HL-60/S4 treated with retinoic acid at 250 ng/mL for 4 days and 3 days (cell line): ENCODE results near the gene UBTD1.
"Not testable (repeated sequence)": the region's sequence is repeated elsewhere in the genome, so short reads cannot be mapped to it uniquely, and the experiment has no call there.

Source experiments
- in situ Hi-C: fragments of 300-500 bp; cut with MboI; formaldehyde crosslinking; loops from 2 replicates; pipeline ENCODE4 v1.7.0; 2022; ENCODE audit warnings: low sequenced_read_pairs

Gene UBTD1

DNA sequence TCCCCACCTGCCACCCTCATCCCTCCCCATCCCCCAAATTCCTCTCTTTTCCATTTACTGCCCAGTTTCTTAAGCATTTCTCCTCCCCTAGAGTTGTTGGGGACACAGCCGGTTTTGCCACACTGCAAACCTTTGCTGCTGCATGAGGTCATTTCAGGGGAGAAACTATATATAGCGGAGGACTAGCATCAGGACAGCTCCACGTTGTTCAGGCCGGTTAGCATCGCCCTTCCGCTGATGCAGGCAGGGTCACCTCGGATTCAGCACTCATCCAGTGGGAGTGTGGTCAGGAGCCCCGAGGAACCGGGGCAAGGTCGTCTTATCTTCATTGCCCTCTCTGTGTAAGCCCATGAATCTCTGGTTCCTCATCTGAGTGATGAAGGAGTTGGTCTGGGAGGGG is 15.6 kb downstream of the UBTD1 start:
- in situ Hi-C loops: no loop called here

DNA sequence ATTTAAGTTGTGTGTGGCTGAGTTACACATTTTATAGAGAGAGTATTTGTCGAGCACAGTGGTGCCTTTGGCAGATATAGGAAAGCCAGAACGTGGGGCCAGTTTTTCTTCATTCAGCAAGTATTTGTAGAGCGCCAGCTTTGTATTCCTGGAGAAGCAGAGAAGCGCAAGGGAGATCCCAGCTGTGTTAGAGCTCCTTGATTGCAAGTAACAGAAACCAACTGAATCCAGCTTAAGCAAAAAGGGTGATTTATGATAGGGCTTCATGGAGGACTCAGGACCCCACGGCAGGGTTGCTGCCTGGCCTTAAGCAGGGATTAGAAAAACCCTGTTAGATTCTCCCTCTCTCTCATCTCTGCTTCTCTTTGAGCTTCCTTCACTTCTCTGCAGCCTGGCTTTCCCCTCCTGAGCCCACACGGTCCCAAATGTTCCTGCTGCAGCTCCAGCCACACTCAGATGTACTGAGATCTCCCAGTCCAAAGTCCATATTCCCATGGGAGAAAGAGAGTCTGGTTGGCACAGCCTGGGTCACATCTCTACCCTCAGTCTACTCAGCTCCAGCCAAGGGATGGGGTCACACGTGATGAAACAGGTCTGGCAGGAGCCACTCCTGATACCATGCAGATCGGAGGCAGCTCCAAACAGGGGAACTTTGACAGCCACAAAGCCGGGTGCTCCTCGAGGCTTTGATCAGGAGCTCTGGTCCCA is 16.7 kb downstream of the UBTD1 start:
- in situ Hi-C loops: no loop called here

DNA sequence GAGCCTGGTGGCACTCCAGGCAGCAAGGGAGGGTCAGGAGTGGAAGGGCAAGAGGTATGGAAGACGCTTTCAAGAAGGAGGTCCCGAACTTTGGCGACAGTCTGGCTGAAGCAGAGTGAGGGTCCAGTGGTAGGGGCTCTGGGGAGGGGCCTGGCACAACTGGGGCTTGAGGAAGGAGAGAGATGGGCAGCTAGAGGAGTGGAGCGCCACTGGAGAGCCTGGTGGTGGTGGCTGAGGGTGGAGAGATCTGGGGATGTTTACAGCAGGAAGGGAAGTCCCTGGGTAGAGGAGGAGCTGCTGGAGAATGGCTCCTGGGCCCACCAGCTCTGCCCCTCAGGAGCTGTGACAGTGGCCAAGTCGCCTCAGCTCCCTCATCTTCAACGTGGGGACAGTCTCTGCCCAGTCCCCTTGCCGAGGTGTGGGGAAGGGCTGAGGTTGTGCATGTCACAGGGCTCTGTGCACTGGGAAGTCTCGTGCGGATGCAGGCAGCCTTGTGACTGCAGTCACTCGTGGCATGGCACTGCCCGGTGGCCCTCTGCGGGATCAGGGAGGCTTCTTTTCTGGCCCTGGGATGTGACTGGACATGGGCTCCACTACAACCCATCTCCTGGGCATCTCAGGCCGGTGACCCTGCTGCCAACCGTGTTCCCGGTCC is 18.5 kb downstream of the UBTD1 start:
- in situ Hi-C loops: no loop called here

DNA sequence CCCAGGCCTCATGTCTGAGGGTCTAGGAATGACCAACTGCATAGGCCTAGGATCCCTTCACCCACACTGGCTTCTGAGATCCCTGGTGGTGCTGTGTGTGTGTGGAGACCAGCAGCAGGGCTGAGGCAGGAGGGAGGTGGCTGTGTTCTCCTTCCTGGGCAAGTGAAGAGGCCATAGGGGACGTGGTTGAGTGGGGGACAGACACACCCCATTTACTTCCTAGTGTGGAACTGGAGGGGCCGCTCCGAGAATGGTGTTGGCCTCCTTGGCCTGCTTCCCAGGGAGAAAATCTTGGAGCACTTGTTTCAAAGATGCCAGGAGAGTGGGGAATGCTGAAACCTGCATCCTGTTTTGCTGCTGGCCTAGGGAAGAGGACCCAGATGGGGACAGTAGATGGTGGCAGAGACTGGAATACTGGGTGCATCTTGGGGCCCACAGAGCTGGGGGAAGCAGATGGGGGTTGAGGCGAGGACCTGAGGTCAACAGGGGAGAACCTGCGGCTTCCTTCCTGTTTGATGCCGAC is 19.1 kb downstream of the UBTD1 start:
- in situ Hi-C loops: no loop called here

DNA sequence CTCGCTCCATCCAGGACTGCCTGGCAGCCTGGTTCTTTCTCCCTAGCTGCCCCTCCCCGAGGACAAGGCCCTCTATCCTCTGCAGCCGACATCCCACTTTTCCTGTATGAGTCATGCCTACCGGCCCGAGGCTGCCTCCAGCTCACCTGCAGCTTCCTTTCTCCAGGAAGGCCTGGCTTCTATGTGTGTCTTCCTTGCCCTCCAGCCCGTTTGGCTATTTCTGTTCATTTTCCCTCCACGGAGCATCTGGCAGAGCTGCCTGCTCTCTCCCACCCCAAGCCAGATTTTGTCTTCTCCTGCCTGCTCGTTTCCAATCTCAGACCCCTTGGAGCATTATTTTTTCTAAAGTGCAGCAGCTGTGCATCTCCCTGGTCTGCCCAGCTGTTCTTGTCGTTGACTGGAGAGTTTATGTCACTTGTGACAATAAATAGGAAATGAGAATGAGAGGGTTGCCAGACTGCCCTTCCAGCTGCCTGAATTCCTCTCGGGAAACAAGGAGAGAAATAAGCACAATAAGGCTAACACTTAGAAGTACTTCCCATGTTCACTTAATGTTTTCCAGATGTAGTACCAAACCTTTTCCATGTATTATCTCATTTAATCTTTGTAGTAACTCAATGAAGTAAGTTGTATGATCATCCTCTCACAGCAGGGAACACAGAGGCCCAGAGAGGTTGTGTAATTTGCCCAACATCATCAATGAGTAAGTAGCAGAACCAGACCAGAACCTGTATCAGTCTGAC is 19.7 kb downstream of the UBTD1 start:
- in situ Hi-C loops: no loop called here

DNA sequence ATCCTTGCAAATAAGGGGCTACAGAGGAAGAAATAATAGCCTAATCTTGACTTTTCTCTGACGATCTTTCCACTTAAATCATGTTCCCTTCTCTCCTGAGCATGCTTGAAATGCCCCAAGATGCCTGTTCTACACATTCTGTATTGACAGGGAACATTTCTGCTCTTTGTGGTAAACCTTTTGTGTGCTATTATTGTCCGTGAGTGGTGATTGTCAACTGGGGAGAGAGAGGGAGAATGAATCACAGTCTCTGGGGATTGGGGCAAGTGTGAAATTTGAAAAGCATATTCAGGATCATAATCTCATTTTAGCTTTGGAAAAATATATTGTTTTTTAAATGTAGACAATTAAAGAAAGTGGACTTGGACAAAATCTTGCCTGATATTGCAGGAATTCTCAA is 20.6 kb downstream of the UBTD1 start:
- in situ Hi-C loops: no loop called here

DNA sequence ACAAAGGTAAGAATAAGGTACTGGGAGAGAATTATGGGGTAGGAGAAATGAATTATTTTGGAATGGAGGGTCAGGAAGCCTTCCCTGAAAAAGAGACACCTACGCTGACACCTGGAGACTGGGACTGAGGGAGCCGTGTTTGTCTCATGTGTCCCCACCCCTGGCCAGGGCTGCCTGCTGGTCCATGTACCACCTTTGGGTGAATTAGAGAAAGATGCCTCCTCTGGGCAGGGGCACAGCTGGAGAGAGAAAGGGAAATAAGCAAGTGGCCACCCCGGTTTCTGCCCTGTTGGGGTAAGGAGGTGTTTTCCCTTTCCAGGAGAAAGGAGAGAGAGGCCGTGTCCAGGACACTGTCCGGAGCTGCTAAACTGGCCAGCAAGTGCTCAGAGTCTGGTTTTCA is 21.8 kb downstream of the UBTD1 start:
- in situ Hi-C loops: no loop called here

DNA sequence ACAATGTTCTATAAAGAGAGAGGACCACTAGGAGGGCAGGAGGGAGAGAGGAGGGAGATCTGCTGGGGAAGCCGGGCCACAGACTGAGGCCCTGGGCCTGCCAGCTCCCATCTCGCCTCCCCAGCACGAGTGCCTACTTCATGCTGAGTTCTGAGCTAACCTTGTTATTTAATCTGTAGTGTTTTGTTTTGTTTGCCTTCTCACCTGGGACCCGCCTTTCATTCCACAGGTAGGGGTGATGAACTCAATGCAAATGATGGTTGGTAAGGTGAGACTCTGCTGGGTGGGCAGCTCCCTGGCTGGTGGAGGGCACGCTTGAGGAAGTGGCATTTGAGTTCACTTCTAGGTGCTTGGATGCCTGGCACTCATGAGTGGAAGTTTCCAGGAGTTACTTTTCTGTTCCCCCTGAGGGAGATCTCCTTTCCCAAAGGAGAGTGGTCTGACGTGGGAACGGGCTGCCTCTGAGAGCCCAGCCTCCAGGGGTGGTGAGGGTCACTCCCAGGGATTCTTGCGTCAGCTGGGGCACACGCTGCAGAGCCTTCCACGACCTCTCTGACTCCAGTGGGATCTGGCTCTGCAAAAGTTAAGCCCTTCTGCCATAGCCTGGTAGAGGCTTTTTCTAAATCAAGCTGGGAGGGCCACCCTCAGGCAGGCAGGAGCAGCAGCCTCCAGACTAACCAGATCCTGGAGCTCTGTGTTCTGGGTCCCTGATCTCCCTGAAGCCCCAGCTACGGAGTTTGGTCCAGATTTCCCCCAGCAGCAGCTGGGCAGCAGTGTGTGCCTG is 22.4 kb downstream of the UBTD1 start:
- in situ Hi-C loops: no loop called here

DNA sequence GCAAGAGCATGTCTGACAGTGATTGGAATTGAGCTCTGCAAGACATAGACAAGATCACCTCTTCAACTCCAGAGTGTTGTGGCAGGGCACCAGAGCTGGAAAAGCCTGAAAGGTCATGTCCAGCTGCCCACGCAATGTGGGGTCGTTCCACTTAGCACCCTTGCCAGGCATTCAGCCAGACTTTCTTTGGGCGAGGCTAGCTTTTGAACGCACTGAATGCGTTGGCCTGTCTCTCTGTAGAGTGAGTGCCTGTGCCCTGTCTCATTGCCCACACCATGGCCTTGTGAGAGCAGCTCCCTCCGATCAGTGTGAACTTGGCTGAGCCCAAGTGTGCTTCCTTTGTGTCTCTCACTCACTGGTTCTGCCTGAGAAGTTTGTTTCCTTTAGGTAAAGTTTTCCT is 23.3 kb downstream of the UBTD1 start:
- in situ Hi-C loops: no loop called here

DNA sequence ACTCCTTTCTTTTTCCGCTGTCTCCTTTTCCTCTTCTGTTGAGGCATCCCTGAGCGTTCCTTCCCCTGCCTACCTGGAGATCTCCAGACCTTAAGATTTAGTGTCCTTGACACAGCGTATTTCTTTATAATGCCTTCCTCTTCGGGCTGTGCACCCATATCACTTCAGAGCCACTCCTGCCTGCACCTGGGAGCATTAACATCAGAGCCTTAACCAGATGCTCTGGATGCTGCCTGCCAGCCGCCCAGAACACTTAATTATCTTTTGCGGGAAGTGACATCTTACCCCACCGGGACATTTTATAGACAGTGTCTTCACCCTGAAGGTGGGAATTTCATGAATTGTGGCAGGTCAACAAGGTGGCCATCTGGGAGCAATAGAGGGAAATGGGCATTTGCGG is 24.2 kb downstream of the UBTD1 start:
- in situ Hi-C loops: no loop called here

DNA sequence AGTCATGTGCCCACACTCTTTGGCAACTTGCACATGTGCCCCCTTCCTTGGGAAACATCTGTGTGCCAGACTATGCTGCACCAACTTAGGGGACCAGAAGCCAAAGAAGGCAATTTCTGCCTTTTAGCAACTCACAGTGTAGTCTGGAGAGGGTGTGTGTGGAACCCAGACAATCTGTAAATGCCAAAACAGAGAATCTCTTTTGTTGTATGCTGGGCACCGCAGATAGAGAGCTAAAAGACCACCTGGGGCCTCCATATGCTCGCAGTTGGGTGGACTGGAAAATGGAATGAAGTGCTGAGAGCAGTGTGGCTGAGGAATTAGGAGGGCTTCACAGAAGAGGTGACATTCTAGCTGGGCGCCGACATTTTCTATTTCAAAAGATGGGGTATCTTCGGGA is 26.4 kb downstream of the UBTD1 start:
- in situ Hi-C loops: no loop called here

DNA sequence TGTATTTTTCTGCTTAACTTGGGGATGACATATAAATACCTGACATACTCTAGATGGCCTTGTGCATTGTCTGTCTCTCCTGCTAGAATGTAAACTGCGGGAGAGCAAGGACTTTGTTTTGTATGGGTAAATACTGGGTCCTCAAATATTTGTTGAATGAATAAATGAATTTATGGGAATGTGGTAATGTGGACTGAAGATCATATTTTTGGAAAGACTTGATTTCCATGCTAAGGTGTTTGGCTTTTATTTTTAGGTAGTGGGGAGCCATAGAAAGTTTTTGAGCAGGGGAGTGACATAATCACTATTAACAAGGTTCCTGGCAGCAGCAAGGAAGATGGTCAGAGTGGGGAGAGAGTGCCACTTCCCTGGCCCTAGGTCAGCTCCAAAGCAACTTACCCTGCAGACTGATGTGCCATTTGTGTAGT is 27.0 kb downstream of the UBTD1 start:
- in situ Hi-C loops: no loop called here

DNA sequence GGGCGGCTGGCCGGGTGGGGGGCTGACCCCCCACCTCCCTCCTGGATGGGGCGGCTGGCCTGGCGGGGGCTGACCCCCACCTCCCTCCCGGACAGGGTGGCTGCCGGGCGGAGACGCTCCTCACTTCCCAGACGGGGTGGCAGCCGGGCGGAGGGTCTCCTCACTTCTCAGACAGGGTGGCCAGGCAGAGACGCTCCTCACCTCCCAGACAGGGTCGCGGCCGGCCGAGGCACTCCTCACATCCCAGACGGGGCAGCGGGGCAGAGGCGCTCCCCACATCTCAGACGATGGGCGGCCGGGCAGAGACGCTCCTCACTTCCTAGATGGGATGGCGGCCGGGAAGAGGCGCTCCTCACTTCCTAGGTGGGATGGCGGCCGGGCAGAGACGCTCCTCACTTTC is 30.2 kb downstream of the UBTD1 start:
- in situ Hi-C loops: not testable (repeated sequence)

DNA sequence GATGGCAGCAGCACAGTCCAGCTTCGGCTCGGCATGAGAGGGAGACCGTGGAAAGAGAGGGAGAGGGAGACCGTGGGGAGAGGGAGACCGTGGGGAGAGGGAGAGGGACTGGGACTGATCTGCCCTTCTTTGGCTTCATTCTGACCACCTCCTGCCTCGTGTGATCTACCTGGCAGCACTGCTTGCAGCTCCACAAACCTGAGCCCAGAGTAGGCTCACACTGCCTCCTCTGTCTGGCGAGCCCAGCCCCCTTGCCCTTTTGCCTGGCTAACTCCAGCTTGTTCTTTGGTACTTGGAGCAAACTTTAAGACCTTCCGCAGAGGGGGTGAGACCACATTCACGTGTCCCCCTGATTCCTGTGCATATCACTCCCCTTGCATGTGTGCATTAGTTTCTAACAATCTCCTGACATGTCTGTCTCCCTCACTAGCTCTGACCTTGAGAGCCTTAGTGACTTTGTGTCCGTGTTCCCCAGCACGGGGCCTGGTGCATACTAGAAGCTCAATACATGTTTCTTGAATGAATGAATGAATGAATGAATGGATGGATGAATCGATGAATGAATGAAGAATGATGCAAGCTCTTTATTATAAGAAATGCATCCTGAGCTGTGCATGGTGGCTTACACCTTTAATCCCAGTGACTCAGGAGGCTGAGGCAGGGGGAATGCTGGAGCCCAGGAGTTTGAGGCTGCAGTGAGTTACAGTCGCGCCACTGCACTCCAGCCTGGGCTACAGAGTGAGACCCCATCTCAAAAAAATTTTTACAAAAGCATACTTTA is 31.2 kb downstream of the UBTD1 start:
- in situ Hi-C loops: no loop called here

DNA sequence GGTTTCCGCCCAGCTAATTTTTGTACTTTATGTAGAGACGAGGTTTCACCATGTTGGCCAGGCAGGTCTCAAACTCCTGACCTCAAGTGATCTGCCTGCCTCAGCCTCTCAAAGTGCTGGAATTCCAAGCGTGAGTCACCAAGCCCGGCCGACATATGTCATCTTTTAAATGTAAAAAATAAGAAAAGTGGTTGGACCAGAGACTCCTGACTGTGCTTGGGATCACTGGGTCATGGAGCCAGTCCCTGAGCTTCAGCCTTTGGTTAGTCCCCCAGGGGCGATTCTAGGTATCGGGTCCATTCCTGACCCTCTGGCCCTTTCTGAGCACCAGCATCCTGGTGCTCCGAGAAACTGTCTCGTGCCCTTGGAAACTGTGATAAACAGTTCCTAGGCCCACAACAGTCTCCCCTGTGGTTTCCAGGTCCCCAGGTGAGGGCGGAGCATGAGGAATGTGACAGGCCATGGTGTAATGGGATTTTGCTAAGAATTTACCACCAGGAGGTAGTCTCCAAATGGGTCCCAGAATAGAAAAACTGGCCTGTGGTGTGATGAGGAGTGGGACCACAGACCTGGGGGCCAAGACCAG is 32.8 kb downstream of the UBTD1 start:
- in situ Hi-C loops: no loop called here

DNA sequence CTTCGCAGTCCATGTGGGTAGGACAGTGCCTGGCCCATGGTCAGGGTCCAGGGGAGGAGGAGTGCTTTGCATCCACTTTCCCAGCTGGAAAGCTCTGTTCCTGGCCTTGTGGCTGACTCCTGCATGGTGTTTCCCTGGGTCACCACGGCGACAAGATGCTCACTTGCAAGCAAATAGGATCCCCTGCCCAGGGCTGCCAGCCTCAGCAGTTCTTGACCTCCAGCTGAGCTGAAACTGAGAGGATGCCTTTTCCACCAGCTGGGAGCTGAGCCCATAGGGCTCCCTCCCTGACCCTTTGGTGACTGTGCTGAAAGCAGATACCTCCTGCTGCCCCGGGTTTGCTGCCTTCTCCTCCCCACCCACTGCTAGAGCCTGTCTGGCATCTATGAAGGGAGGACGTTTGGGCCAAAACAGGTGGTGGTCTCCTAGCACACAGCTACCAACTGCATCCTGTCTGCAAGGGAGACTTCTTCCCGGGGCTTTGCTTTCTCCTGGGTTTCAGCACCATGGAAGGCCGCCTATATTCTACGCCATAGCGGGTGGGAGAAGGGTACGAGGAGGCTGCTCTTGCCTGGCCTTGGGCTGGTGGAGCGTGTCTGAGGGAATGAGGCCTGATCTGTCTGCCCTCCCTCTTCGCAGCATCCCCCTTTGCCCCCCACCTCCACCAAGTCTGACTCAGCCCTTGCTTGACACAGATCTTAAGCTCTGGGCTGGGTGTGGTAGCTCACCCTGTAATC is 34.4 kb downstream of the UBTD1 start:
- in situ Hi-C loops: no loop called here

DNA sequence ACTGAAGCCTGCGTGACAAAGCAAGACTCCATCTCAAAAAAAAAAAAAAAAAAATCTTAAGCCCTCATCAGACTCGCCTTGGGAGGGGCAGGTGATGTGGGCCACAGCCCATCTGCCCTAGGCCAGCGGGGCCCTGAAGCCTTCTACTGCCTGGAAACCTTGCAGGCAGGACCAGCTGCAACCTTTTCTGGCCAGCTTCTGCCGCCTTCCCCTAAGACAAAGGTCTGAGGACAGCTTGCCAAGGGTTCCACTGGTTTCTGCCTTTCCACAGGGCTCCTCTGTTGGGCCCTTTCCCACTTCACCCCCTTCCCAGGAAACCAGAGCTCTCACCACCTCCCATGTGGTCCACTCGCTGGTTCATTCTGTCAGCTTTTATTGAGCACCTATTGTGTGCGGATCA is 35.2 kb downstream of the UBTD1 start:
- in situ Hi-C loops: no loop called here

DNA sequence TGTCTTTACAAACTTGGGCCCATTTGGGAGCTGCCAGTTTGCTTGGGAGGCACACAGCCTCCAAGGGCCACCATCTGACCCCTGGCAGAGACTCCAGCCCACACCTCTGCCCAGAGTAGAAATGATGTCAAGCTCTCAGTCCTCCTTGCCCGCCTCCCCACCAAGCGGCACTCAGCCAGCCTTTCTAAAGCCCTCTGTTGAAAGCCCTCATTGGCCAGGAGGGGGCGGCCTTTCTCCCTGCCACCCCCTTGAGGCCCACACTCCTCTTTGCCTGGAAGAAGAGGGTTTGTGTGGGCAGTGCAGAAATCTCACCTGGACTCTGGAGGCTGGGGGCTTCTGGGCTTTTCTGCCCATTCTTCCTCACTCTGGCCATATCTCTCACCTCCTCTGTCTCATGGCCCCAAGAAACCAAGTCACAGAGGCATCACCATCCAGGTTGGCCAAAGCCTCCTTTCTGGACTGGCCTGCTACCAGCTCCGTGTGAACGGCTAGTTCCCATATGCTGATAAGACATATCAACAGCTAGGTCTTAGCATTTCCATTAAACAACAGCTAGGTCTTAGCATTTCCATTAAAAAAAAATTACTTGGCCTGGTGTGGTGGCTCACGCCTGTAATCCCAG is 36.1 kb downstream of the UBTD1 start:
- in situ Hi-C loops: no loop called here
